Hippocampal formation (tissue), 2 donors: ENCODE results near the gene YBX1.

Source experiments
- DNase-seq, 2 donors: peaks; one replicate each; lab custom pipeline; 2025; lab: John Stamatoyannopoulos, UW

The YBX1 gene

DNA sequence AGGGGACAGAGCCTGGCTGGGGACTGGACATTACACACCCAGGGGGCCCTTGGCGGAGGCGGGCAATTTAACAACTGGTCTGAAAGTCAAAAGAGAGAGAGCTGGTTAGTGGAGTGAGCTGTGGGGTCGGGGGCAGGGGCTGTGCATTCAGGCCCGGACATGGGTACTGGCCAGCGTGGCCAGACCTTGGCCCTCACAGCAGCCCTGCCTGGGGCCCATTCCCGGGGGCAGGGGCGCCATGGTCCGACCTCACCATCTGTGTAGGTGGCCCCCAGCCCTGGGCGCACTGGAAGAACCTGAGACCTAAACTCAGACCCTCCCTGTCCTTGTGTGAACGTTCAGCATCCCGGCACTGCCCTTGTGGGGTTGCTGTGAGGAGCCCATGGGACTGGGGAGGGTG is 52.8 kb downstream of the YBX1 start:
- no peak for DNase-seq

DNA sequence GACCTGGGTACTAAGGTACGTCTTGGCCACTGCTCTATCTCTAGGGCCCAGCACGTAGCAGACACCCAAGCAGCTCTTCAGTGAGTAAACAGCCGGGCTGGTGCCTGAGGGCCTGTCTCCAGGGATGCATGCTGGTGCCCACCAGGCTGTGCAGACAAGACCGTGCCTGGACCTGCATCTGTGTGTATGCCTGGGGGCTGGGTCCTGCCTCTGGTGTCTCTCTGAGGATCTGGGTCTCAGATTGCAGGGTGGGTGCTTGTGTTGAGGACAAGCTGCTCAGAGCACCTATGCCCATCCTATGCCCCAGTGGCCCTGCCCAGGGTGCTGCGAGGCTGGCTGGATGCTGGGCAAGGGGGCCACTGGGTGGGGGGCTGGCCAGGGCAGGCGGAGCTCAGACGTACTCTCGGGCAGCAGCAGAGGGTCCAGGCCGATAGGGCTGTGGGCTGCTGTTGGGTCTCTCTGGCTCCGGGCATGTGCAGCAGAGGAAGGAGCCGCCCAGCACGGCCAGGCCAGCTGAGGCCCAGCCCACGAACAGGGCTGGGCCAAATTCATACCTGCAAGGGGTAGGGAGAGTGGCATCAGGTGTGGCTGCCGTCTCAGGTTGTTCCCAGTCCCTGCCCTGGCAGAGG is 53.4 kb downstream of the YBX1 start:
- DNase-seq = no peak

DNA sequence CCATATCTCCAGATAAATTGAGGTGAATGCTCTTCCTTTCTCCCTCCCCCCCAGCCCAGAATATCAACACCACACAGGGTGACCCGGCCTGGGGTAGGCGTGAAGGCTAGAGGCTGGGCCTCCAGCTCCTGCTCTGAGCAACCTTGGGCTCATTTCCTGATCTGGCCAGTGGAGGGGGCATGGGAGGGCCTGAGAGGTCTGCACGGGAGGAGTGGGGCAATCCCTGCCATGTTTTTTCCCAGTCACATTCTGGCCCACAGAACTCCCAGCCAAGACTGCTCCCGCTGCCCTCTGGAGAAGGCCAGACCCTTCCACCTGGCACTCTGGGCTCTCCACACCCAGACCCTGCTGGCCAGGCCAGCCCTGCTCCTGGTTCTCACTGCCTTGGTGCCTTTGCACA is 53.9 kb downstream of the YBX1 start:
- no peak for DNase-seq

- DNase-seq = no peak
Measured at GRCh38 chr1:42736571-42737200, 54.5 kb downstream of the YBX1 start.

DNA sequence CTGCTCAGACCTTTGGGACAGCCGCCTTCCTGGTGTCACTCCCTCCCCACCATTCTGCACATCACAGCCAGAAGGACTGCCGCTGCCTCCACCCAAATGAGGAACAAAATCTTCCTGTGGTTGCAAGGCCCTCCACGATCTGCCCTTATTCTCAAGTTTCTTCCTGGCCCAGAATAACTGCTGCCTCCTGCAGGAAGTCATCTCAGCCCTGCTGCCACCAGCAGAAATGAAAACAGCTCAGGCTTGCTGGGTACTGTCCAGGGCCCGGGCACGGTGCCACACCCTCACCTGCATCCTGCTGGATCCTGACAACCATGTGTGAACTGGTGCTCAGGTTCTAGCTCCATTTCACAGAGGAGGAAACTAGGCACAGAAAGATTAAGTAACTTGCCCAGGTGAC is 55.0 kb downstream of the YBX1 start:
- no peak for DNase-seq

DNA sequence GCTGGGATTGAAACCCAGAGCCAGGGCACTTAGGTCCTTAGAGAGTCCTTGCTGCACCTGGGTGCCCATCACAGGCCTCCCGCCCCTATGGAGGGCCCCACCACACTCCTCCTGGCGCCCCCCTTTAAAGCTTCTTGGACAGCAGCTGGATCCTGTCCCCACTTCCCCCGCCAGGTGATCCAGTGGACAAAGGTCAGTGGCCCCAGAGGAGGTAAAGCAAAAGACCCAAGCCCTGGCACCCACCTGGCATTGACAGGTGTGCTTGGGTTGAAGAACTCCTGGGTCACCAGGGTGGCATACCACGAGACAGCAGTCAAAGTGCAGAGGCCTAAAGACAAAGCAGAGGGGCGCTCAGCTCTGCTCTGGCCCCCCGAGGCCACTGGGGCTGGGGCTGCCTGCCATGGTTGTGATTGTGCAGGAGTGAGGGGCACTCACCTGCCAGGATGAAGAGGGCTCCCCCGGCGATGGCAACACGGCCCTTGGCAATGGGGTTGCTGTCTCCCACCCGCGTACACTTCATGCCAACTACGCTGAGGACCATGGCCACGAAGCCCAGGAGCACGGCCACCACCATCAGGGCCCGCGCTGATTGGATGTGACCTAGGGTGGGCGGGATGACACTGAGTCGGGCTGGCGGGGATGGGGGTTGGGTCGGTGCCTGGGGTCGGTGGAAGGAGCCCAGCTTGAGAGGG is 55.9 kb downstream of the YBX1 start:
- DNase-seq = no peak

DNA sequence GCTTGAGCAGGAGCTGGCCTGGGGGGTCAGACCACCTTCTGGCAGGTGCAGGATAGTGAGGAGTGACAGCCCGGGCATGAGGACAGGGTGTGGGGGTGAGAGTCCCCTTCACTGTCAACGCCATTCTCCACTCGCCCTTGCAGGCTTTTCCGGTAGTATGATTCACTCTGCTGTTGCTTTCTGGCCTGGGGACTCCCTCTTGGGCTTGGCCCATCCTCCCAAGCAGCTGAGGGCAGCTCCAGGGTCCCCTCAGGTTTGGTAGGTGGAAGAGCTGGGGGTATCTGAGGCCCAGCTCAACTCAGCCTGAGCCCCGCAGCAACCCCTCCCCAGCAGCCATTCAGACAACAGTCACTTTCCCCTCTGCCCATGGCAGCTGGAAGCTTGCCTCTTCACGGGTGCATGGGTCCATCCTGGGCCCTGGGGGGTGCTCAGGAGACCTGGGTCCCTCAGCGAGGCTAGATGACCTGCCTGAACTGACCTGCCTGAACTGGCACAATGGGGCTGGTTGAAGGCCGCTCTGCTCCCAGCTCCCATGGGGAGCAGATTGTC is 56.5 kb downstream of the YBX1 start:
- no peak for DNase-seq

GRCh38 chr1:42739753-42740700 is 57.8 kb downstream of the YBX1 start, which contains the start of gene CLDN19:
TSS of gene CLDN19 (minus strand) at chr1:42740236. CDS start at chr1:42740063, 173 bp downstream.
- no peak for DNase-seq

GRCh38 chr1:42740851-42741580 is 58.8 kb downstream of the YBX1 start:
- DNase-seq = no peak

DNA sequence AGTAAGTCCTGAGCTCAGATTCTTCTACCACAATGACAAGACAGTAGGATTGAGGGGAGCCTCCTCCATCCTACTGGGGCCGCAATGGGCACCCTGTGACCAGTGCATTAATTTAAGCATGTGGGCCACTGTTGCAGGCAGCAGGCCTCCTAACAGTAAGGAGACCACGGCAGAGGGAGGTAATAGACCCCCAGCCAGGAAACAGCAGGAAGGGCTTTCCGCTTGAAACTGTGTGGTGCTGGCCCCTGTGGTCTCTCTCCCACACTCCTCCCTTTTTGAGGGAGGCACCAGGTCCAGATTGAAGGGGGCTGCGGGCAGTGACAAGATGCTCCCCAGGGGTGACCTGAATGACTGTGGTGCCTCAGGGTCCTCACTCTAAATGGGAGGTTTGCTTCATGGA is 59.5 kb downstream of the YBX1 start:
- DNase-seq = no peak

DNA sequence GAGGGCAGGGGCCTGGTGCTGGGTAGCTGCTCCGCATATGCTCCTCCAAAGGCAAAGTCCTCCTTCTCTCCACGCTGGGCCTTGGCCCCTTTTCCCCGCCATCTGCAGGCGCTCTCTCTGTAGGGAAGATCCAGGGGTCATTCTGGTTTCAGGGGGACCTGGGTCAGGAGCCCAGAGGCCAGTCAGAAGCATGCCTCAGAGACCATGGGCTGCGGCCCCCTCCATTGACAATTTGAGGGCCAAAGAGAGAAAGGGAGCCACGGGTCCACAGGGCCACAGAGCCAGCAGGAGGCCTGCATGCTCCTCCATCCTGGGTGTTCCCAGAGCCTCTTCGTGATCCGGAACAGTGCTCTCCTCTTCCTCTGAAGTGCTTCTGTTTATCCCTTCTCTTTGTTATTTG is 59.9 kb downstream of the YBX1 start:
- no peak for DNase-seq

DNA sequence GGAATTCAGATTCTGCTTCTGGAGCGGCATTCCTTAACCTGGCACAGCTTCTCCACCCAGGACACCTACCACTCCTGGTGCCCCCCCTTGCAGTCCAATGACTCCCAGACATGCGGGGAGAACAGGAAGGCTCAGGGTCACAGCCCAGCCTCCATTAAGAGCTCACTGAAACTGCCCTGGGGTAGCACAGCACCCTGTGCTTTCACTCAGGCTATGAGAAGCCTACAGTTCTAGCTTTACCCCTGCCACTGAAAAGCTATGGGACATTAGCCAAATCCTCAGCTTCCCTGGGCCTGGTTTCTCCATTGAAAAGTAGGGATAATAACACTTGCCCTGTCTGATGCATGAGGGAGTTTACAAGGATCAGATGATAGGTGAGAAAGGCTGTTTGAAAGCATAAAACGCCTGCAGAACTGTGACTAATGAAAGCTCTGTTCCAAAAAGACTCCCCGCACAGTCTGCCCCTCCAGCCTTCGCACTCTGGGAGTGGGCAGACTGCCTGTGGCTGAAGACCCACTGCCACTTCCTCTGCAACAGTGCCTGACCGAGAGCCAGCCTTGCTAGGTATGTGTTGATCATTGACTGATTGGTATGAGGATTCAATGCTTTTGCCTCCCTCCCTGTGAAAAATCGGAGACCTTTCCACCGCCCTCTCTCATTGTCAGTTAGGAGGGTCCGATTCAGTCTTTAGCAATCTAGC is 60.5 kb downstream of the YBX1 start:
- no peak for DNase-seq

- DNase-seq = no peak
Measured at GRCh38 chr1:42743317-42744147, 61.3 kb downstream of the YBX1 start.

DNA sequence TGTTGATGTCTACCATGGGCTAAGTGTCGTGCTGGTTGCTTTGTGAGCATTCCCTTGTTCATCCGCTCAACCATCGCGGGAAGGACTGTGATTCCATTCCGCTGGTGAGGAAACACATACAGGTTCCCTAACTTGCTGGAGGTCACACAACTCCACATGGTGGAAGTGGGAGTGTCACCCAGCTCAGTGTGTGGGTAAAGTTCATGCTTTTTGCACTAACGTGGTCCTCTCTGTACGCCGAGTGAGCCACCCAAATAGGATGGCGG is 61.9 kb downstream of the YBX1 start:
- DNase-seq = no peak

DNA sequence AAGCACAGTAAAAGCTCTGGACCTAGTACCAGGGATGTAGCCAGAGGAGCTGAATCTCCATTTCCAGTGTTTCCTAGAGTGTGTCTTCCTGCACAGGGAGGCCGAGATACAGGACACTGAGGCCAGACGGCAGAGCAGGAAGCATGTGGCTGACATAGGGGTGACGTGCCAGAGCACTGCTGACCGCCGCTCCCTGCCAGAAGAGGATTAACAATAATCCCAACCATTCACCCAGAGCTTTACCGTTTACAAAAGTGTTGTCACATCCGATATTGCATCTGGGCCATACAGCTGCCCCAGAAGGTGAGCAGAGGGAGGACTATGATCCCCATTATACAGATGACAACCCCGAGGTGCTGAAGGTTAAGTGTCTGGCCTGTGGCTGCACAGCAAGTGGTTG is 63.6 kb downstream of the YBX1 start:
- DNase-seq = no peak

GRCh38 chr1:42746436-42747105 is 64.4 kb downstream of the YBX1 start:
- no peak for DNase-seq

- peak in 1 of 2 donors; percentile 22 for DNase-seq
Measured at GRCh38 chr1:42747125-42747524, 64.9 kb downstream of the YBX1 start.

- no peak for DNase-seq
Measured at GRCh38 chr1:42748021-42748420, 65.8 kb downstream of the YBX1 start.
